Kasumi-1 (cell line): Measurements from ENCODE around the gene SLC9A2.

ENCODE experiments used
- DNase-seq, 2 experiments: peaks; one replicate each; lab custom pipeline; 2025; lab: John Stamatoyannopoulos, UW

SLC9A2 gene

DNA sequence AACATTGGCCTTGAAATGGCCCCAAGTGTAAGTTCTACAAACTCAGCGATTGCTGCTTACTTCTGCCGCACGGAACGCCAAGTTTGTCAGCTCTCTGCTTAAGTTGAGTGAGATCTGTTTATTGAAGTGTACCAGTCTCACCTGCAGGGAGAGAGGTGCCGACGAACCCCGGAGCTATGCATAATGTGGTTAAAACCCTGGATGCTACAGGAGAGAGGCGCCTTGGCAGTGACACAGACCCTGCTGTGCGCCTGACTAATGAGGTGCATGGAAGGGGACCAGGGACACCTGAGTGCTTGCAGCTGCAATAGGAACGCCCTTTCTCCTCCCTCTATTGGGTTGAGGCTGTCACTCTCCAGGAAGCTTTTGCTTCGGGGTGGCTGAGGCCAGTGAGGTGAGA is 979 bp downstream of the SLC9A2 start:
- DNase-seq: no peak

- no peak for DNase-seq
Measured at GRCh38 chr2:102621630-102622029, 2.3 kb downstream of the SLC9A2 start.

- no peak for DNase-seq
Measured at GRCh38 chr2:102622646-102623045, 3.3 kb downstream of the SLC9A2 start.

DNA sequence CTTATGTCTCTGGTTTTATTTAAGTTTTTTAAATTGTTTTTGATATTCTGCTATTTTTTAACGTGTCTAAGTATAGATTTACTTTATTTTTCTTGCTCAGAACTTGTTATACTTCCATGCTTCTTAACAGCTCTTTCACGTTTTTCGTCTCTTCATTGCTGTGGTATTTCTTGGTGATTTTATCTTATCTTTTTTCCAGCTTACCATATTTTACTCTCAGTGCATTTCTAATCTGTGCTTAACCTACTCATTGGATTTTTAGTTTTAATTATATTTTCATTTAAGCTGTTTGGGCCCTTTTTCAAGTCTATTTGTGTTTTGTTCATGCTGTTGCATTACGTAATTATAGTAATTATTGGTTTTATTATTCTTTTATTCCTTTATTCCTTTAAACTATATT is 11.1 kb downstream of the SLC9A2 start:
- DNase-seq: no peak

- DNase-seq: no peak
Measured at GRCh38 chr2:102632380-102633175, 13.2 kb downstream of the SLC9A2 start.

DNA sequence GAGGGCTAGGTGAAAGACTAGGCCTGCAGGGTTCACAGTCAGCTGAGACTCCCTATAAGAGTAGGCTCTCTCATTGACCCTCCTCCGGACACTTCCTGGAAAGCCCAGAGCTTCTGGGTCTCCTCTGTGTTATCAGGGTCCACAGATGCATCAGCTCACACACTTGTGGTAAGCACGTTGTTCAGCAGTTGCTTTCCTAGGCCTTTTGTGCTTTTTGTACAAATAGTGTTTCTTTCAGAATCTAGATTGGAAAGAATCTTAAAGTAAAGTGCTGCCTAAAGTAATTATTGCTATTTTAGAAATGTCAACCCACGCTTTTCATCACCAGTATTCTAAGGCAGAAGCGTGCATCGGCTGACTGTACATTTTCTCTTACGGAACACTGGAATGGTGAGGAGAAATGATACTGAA is 15.5 kb downstream of the SLC9A2 start:
- no peak for DNase-seq

DNA sequence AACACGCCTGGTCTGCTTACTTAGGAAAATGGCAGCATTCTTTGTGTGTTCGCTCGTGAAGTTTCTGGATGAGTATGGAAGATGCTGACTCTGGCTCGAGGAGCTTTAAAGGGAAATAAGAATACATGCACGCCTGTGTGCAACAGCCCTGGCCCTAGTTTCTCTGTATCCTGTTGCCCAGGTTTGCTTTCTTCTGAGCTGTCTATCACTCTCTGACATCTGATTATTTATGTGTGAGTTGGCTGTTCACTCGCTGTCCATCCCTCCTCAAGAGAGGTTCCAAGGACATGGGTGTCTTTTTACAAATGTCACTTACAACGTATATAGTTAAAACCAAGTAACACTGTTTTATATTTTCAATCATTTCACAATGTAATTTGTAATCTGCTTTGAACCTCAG is 16.0 kb downstream of the SLC9A2 start:
- no peak for DNase-seq

DNA sequence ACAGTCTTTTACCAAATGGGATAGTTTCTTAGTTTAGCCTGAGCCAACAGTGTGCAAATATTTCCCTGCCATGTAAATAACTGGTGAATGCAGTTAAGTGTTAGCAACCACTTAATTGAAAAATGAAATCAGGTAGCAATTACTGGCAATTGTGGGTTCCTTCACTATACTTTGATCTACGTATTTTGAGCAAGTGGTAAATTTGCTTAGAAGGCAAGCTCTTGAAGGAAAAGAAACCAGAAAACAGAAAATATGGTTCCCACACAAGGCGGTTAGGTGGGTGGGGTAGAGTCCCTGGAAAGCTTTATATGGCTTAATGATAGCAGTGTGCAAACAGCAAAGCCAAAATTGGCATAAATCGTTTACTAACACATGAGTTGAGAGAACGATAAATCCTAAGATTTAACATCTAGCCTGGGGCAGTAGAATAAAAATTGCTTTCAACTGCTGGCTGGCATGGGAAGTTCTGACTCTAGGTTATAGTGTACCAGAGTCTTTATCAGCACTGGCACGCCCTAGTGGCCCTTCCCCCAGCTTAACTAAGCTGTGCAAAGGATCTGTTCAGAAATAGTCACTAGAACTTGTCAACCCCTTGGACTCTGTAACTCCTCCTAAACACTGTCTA is 17.0 kb downstream of the SLC9A2 start:
- no peak for DNase-seq

DNA sequence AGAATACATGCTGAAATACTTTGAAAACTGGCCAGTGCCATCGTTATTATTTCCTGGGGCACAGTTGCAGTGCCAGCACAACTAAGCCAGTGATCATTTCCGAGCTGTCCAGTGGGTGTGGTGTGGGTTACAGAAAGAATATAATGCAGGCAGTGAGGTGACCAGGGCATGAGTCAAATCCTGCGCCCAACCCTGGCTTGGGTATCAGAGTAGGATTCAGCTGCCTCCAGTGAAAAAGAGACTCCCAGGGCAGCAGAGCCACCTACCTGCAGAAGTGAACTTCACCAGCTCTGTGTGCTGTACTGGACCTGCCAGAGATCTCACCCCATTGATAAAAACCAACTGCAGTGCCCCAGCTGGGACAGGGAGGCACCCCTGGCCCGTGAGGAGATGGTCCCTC is 18.0 kb downstream of the SLC9A2 start:
- DNase-seq: no peak

DNA sequence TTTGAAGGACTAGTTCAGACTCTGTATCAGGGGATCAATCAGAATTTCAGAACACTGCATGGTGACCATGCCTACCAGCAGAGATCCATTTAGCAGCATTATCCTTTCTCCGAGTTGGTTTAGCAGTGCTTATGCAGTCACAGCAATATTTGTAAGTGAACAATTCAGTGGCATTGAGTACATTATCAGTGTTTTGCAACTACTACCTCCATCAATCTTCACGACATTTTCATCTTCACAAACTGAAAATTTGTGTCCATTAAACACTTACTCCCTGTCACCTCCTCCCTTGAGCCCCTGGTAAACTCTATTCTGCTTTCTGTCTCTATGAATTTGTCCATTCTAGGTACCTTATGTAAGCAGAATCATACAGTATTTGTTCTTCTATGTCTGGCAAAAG is 20.1 kb downstream of the SLC9A2 start:
- DNase-seq: no peak

- DNase-seq: no peak
Measured at GRCh38 chr2:102652126-102652525, 32.8 kb downstream of the SLC9A2 start.

- DNase-seq: no peak
Measured at GRCh38 chr2:102657770-102658169, 38.4 kb downstream of the SLC9A2 start.

GRCh38 chr2:102660070-102660469 is 40.7 kb downstream of the SLC9A2 start:
- DNase-seq: no peak

GRCh38 chr2:102660574-102660973 is 41.2 kb downstream of the SLC9A2 start:
- DNase-seq: no peak

DNA sequence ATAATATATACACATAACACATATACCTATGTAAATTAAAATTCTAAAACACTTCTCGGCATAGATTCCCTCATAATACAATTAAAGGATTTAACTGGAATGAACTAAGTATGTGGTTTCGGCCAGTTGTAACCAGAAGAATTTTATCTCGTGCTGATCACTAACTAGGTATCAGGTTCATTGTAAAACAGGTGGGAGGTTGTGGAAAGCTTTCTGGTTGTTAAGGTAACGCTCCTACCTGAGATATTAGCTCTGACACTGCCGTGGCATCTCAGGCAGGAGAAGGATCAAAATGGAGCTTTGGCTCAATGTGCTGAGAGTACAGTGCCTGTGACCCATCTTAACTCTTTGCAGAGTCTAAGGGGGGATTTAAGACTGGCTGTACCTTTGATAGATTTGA is 42.5 kb downstream of the SLC9A2 start:
- DNase-seq: no peak

GRCh38 chr2:102662833-102663232 is 43.5 kb downstream of the SLC9A2 start:
- DNase-seq: peak in 1 of 2 experiments; percentile 28

GRCh38 chr2:102663381-102663780 is 44.0 kb downstream of the SLC9A2 start:
- DNase-seq: no peak

DNA sequence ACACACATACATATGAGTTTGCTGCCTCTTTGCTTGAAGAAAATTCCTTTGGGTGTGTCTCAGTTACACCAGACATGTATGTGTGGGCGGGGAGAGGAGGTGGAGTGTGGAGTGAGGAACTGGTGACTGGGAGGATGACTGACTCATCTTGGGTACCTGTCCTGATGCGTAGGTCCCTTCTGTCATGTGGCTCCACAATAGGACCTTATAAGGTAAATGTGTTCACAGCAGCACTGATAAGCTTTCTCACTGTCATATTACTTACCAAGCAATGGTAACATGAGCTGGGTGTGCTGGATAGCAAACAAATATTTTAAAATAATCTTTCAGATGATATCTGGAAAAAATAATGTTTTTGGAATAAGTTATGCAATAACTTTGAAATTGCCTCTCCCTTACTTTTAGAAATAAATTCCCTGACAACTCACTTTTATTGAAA is 45.1 kb downstream of the SLC9A2 start:
- DNase-seq: no peak

DNA sequence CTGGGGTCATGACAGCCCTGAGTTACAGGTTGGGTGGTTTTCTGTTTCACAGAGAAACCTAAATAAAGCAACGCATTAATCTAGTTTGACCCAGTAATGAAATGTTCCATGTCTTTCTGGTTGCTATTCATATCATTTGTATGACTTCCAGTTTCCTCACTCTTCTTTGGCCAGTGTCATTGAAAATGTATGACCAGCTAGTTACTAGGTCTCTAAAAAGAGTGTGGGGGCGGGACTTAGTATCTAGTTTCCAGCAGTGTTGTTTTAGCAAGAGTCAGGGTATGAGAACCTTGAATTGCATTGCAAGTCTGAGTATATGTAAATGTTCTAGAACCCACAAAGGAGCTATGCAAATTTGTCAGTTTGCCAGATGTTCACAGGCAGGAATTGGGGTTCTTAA is 47.7 kb downstream of the SLC9A2 start:
- DNase-seq: no peak

DNA sequence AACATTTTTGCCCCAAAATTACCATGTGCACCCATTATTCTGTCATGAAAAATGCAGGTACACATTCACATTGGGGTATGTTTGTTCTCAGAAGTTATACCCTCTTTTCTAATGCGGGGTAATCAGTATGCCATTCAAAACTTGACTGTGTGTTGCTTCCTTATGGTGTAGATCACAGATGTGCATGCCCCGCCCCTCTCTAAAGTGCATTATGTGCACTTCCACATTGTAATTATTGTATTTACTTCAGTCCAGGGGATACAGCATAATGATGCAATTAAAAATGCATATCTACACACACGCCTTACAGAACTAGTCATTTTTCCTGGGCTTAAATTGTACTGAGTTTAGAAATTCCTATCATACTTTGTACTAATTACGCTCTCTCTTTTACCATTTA is 48.8 kb downstream of the SLC9A2 start:
- DNase-seq: no peak

GRCh38 chr2:102669401-102669800 is 50.0 kb downstream of the SLC9A2 start:
- no peak for DNase-seq

DNA sequence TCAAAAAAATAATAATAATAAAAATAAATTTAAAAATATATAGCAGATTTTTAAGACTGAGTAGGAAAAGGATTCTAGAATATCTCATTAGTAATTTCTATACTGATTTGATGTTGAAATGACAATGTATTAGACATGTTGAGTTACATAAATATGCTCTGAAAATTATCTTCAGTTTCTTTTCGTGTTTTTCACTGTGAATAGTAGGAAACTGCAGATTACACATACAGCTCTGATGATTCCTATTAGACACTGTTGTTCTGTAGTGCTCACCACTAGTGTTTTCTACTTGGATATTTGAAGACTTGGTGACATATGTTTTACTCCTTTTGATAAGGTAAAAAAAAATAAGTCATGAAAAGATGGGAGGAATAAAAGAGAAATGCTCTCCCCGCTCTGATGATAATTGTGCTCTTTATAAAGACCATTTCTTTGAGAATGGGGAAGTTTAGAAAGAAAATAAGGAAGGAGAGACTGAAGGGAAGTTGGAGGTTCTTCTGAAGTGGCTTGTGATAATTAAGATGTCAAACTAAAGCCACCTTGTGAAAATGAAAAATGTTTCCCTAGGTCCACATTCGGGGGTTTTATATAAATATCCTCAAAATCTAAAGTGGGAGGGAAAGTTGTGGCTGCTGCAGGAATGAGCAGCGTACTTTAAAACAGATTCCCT is 52.9 kb downstream of the SLC9A2 start:
- peak; percentile 75 for DNase-seq

DNA sequence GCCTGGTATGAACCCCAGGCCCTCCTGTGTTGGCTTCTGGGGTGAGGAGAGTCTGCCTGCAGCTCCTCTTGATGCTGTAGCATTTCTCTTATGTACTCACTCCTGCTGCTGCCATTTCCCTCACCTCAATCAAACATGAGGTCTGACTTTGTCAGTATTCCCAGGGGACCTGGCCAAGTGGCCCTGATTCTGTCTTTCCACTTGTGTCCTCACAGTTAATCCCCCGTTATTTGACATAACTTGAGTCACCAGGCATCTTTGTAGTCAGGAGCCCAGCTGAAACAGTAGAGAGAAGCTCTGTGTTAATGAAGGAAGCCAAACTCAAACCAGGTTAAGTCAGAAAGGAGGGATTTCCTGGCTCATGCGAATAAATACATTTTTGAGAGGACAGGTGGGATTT is 55.0 kb downstream of the SLC9A2 start:
- no peak for DNase-seq
